Measurements from ENCODE around the gene POTEI.
"Not testable (repeated sequence)": the region's sequence is repeated elsewhere in the genome, so short reads cannot be mapped to it uniquely, and the experiment has no call there.

- TF ChIP-seq CTCF (IDR thresholded peaks at IDR 0.05 in 4 of 5, conservative IDR thresholded peaks at IDR 0.05 in 1 of 5); POLR2A (IDR thresholded peaks at IDR 0.05): not testable (repeated sequence)
Observed at GRCh38 chr2:130554178-130554577, 45.0 kb upstream of the POTEI start.

Data from gastrocnemius medialis (tissue), 4 donors.